IMR-90 (cell line): ENCODE measurements around the gene HOXB7.
A peak's percentile ranks its signal among the peaks of the same experiment; 100 is the strongest.

Experiments
- BHLHE40 ChIP-seq: fragments of 150-350 bp; IDR thresholded peaks from 2 replicates; pipeline ENCODE4 v1.6.1; 2016; ENCODE audit warnings: mild to moderate bottlenecking, low read depth, low read length
- CEBPB ChIP-seq: IDR thresholded peaks from 2 replicates; pipeline ENCODE4 v1.6.1; 2012; ENCODE audit warnings: low read depth, low read length, improper control_type of control experiment
- CTCF ChIP-seq: conservative IDR thresholded peaks from 2 replicates; pipeline ENCODE4 v1.5.1; 2012; ENCODE audit warnings: mild to moderate bottlenecking, low read depth, low read length, improper control_type of control experiment
- FOS ChIP-seq: fragments of 150-350 bp; IDR thresholded peaks from 2 replicates; pipeline ENCODE4 v1.6.1; 2016; ENCODE audit warnings: low read depth, low read length
- MAFK ChIP-seq: IDR thresholded peaks from 2 replicates; pipeline ENCODE4 v1.6.1; 2012; ENCODE audit warnings: low read depth, low read length, improper control_type of control experiment
- POLR2A ChIP-seq: IDR thresholded peaks from 2 replicates; pipeline ENCODE4 v1.6.1; 2012; ENCODE audit warnings: mild to moderate bottlenecking, low read depth, low read length
- RAD21 ChIP-seq: IDR thresholded peaks from 2 replicates; pipeline ENCODE4 v1.6.1; 2012; ENCODE audit warnings: low read length, improper control_type of control experiment
- RFX5 ChIP-seq: IDR thresholded peaks from 2 replicates; pipeline ENCODE4 v1.8.0; 2012; ENCODE audit warnings: low read depth, mild to moderate bottlenecking, low read length, moderate library complexity
- SMC3 ChIP-seq: fragments of 150-350 bp; IDR thresholded peaks from 2 replicates; pipeline ENCODE4 v1.6.1; 2016; ENCODE audit warnings: low read depth, mild to moderate bottlenecking, antibody characterized with exemption, low read length, moderate library complexity
- TF ChIP-seq, protein P1 (sequence below): fragments of 150-350 bp; IDR thresholded peaks from 2 replicates; pipeline ENCODE4 v1.6.1; 2016; ENCODE audit warnings: low read depth, mild to moderate bottlenecking, low read length, moderate library complexity, borderline replicate concordance
- TF ChIP-seq, protein P2 (sequence below): fragments of 150-350 bp; IDR thresholded peaks from 2 replicates; pipeline ENCODE4 v1.6.1; 2017; ENCODE audit warnings: mild to moderate bottlenecking, antibody characterized with exemption, low read length, low read depth

DNA sequence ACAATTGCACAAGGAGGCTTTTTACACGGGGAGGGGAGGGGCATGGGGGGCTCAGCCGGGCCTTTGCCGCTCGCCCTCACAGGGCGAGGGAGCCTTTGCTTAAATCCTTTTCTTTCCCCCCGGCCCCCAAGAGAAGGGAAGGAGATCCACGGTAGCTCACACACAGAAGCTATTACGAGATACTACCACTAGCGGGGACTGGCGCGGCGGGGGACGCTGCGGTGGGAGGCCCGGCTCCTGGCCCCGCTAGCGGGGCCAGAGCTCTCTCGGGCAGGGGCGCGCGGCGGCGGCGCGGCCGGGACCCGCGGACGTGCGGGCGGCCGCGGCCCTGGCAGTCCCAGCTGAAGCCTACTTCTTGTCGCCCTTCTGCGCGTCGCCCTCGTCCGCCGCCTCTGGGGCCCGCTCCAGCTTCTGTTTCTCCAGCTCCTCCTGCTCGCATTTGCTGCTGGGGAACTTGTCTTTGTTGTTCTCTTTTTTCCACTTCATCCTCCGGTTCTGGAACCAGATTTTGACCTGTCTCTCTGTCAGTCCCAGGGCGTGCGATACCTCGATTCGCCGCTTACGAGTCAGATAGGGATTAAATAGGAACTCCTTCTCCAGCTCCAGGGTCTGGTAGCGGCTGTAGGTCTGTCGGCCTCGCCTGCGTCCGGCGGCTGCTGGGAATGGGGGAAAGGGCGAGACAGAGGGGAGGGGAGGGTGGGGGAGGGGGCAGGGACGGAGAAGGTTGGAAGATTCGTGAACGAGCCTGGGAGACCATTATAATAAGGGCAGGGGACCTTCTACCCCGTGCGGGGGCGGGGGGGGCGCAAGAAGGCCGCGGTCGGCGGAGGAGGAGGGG is 2.3 kb upstream of the HOXB7 start:
- TF ChIP-seq FOS = no peak
- TF ChIP-seq CTCF = peak; percentile 33
- TF ChIP-seq POLR2A = no peak
- TF ChIP-seq, protein P1, sequence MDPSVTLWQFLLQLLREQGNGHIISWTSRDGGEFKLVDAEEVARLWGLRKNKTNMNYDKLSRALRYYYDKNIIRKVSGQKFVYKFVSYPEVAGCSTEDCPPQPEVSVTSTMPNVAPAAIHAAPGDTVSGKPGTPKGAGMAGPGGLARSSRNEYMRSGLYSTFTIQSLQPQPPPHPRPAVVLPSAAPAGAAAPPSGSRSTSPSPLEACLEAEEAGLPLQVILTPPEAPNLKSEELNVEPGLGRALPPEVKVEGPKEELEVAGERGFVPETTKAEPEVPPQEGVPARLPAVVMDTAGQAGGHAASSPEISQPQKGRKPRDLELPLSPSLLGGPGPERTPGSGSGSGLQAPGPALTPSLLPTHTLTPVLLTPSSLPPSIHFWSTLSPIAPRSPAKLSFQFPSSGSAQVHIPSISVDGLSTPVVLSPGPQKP = no peak
- TF ChIP-seq MAFK = no peak
- no peak for TF ChIP-seq CEBPB
- no peak for TF ChIP-seq RAD21
- no peak for TF ChIP-seq RFX5
- no peak for TF ChIP-seq SMC3
- TF ChIP-seq BHLHE40 = no peak
- TF ChIP-seq, protein P2, sequence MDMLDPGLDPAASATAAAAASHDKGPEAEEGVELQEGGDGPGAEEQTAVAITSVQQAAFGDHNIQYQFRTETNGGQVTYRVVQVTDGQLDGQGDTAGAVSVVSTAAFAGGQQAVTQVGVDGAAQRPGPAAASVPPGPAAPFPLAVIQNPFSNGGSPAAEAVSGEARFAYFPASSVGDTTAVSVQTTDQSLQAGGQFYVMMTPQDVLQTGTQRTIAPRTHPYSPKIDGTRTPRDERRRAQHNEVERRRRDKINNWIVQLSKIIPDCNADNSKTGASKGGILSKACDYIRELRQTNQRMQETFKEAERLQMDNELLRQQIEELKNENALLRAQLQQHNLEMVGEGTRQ = no peak
